ENCODE results near the gene GGNBP2.

- TF ChIP-seq, protein P1, sequence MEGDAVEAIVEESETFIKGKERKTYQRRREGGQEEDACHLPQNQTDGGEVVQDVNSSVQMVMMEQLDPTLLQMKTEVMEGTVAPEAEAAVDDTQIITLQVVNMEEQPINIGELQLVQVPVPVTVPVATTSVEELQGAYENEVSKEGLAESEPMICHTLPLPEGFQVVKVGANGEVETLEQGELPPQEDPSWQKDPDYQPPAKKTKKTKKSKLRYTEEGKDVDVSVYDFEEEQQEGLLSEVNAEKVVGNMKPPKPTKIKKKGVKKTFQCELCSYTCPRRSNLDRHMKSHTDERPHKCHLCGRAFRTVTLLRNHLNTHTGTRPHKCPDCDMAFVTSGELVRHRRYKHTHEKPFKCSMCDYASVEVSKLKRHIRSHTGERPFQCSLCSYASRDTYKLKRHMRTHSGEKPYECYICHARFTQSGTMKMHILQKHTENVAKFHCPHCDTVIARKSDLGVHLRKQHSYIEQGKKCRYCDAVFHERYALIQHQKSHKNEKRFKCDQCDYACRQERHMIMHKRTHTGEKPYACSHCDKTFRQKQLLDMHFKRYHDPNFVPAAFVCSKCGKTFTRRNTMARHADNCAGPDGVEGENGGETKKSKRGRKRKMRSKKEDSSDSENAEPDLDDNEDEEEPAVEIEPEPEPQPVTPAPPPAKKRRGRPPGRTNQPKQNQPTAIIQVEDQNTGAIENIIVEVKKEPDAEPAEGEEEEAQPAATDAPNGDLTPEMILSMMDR (IDR thresholded peaks at IDR 0.05) = no peak
- TF ChIP-seq POLR2A (IDR thresholded peaks at IDR 0.05) = no peak
Measured at GRCh38 chr17:36496018-36496789, 48.5 kb upstream of the GGNBP2 start.

Data from uterus (tissue), 2 donors.